ENCODE data around the gene AOPEP. TPM values are rescaled to one million over a fixed set of nuclear protein-coding genes. Genes with fewer than 3 reads are reported as not detected.

AOPEP gene
- total and polyA plus RNA-seq, 2 of the 13 experiments (the other 11 are each of a cell fraction or from before 2014, with no cell fraction given), result 22.2 to 41.6 TPM

GRCh38 chr9:95060234-95060633 lies 333.7 kb downstream of the AOPEP start (continued):
- no peak for TF ChIP-seq PTBP1 (IDR thresholded peaks at IDR 0.05; ENCODE audit: low read depth, low read length, poor library complexity, severe bottlenecking)
- TF ChIP-seq, protein P1, sequence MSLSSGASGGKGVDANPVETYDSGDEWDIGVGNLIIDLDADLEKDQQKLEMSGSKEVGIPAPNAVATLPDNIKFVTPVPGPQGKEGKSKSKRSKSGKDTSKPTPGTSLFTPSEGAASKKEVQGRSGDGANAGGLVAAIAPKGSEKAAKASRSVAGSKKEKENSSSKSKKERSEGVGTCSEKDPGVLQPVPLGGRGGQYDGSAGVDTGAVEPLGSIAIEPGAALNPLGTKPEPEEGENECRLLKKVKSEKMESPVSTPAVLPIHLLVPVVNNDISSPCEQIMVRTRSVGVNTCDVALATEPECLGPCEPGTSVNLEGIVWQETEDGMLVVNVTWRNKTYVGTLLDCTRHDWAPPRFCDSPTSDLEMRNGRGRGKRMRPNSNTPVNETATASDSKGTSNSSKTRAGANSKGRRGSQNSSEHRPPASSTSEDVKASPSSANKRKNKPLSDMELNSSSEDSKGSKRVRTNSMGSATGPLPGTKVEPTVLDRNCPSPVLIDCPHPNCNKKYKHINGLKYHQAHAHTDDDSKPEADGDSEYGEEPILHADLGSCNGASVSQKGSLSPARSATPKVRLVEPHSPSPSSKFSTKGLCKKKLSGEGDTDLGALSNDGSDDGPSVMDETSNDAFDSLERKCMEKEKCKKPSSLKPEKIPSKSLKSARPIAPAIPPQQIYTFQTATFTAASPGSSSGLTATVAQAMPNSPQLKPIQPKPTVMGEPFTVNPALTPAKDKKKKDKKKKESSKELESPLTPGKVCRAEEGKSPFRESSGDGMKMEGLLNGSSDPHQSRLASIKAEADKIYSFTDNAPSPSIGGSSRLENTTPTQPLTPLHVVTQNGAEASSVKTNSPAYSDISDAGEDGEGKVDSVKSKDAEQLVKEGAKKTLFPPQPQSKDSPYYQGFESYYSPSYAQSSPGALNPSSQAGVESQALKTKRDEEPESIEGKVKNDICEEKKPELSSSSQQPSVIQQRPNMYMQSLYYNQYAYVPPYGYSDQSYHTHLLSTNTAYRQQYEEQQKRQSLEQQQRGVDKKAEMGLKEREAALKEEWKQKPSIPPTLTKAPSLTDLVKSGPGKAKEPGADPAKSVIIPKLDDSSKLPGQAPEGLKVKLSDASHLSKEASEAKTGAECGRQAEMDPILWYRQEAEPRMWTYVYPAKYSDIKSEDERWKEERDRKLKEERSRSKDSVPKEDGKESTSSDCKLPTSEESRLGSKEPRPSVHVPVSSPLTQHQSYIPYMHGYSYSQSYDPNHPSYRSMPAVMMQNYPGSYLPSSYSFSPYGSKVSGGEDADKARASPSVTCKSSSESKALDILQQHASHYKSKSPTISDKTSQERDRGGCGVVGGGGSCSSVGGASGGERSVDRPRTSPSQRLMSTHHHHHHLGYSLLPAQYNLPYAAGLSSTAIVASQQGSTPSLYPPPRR (CRISPR knock-in tag; IDR thresholded peaks at IDR 0.05; ENCODE audit: borderline replicate concordance), result no peak

DNA sequence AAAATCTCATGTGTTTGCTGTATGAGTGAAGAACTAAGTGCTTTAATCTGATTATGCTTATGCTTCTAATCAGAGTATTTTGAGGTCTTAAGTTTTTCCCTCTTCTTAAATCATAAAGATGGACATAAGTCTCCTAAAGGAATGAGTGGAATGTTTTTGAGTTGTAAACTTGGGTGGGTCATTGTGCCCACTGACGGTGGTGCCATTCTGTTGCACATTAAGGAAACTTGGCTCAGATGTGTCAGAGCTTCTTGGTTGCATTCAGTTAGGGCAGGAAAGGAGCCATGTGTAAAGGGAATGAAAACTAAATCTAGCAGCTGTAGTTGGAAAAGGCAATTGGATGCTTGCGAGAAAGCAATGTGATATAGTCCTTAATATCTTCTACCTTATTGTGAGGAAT lies 334.4 kb downstream of the AOPEP start:
- H2AFZ ChIP-seq (ENCODE audit: low read length), result no peak overlapping the region
- ChIA-PET POLR2A (interaction anchor here (1.7 kb wide), 1 partner anchor 10 kb away, joined by 5 read pairs; no protein-coding TSS in a partner anchor), CTCF (ENCODE audit: low intra/inter-chr PET ratio, low total read pairs) (no interaction called here)
- TF ChIP-seq ZFP1 (CRISPR knock-in tag; IDR thresholded peaks at IDR 0.05) (no peak), RBM22 (optimal IDR thresholded peaks at IDR 0.05; ENCODE audit: low read length) (peak; percentile 67)
- FAIRE-seq (no peak), ATAC-seq (no peak), DNase-seq (ENCODE audit: low spot score) (no peak)
- no peak overlapping the region for H3K4me2 ChIP-seq (ENCODE audit: low read depth, low read length)
- in situ Hi-C loops (cut with HindIII; ENCODE audit: extremely low pct_ligation_motif_present, low pct_unique_long_range_greater_than_20kb) (no loop called here), intact Hi-C loops (cut with micrococcal nuclease; ENCODE audit: unreplicated experiment) (loop anchor here (5.0 kb wide), 1 partner anchor 54 kb away; no protein-coding TSS in a partner anchor)
- 96% methylated on average over 2 of the region's 2 CpGs for WGBS (ENCODE audit: low lambda C conversion rate)
- H3K36me3 ChIP-seq (replicated peaks in 1 of 2; ENCODE audit: control insufficient read depth in 1 of 2, insufficient read depth in 2 of 2, low read length in 2 of 2), result peaks cover 24 to 77% of the 10 kb centered on the region in 2 experiments
- no TSS peak for BruUV-seq (replicated peaks)
- H3K79me2 ChIP-seq (ENCODE audit: insufficient read depth, low read length), result peaks cover 88% of the 10 kb centered on the region
- no peak overlapping the region for H3K27ac ChIP-seq (ENCODE audit: extremely low read length, insufficient read depth, low read length)
- H3K27me3 ChIP-seq (ENCODE audit: control insufficient read depth in 1 of 2, insufficient read depth in 2 of 2, low read length in 2 of 2), result no peaks in the 10 kb centered on the region
- H3K4me3 ChIP-seq (replicated peaks in 1 of 3; ENCODE audit: insufficient read depth in 1 of 3, low read depth in 2 of 3, low read length in 3 of 3), result no peak overlapping the region
- no peak overlapping the region for H3K9ac ChIP-seq (ENCODE audit: insufficient read depth, low read depth, low read length)
- peaks cover 92% of the 10 kb centered on the region for H3K4me1 ChIP-seq (ENCODE audit: insufficient read depth, low read length)
- no peaks in the 10 kb centered on the region for H3K9me3 ChIP-seq (ENCODE audit: low read length)
- peaks cover 25% of the 10 kb centered on the region for H4K20me1 ChIP-seq (ENCODE audit: insufficient read depth, low read length)
